ENCODE results near the gene DDX42. TPM values are rescaled to one million over a fixed set of nuclear protein-coding genes. Genes with fewer than 3 reads are reported as not detected.

DDX42 gene
- total and polyA plus RNA-seq, 4 donors: 90.1 to 114 (median 107) TPM

- Histone ChIP-seq H3K4me3 (ENCODE audit: low read depth, low read length) (peak within 1 kb of the TSS; percentile 93), H3K9me3 (ENCODE audit: control insufficient read depth, insufficient read depth, low read length) (no peaks in the 10 kb centered on the region), H3K36me3 (ENCODE audit: control insufficient read depth, insufficient read depth, low read length) (peaks cover 14% of the 10 kb centered on the region), H3K27ac (ENCODE audit: low read depth, low read length) (peak within 1 kb of the TSS; percentile 93), H3K4me1 (ENCODE audit: control insufficient read depth, insufficient read depth, low read length) (peaks cover 14% of the 10 kb centered on the region), H3K27me3 (ENCODE audit: control insufficient read depth, insufficient read depth, low read length) (no peaks in the 10 kb centered on the region)
- under 1% methylated on average over 59 of the region's 74 CpGs for WGBS (ENCODE audit: insufficient coverage)
- DNase-seq (ENCODE audit: low read depth in 4 of 6, low spot score in 6 of 6): peak; percentile 100
Measured at GRCh38 chr17:63773272-63774140, 464 bp upstream of the DDX42 start, which contains the start of gene CCDC47. CCDC47 (minus strand) TSS chr17:63773597; CDS start chr17:63766175, 7,422 bp downstream.

GRCh38 chr17:63774969-63775265 is 947 bp downstream of the DDX42 start:
- DNase-seq (ENCODE audit: low read depth in 4 of 6, low spot score in 6 of 6): peak in 1 of 6 donors; percentile 2
- Histone ChIP-seq H3K4me3 (ENCODE audit: low read depth, low read length) (peak overlapping the region; percentile 93), H3K36me3 (ENCODE audit: control insufficient read depth, insufficient read depth, low read length) (peaks cover 17% of the 10 kb centered on the region), H3K27ac (ENCODE audit: low read depth, low read length) (peak overlapping the region; percentile 93), H3K4me1 (ENCODE audit: control insufficient read depth, insufficient read depth, low read length) (peaks cover 13% of the 10 kb centered on the region), H3K9me3 (ENCODE audit: control insufficient read depth, insufficient read depth, low read length) (no peaks in the 10 kb centered on the region), H3K27me3 (ENCODE audit: control insufficient read depth, insufficient read depth, low read length) (no peaks in the 10 kb centered on the region)
- 33% methylated on average over 1 of the region's 4 CpGs for WGBS (ENCODE audit: insufficient coverage)

GRCh38 chr17:63775420-63775819 is 1.4 kb downstream of the DDX42 start:
- Histone ChIP-seq H3K27me3 (ENCODE audit: control insufficient read depth, insufficient read depth, low read length) (no peaks in the 10 kb centered on the region), H3K9me3 (ENCODE audit: control insufficient read depth, insufficient read depth, low read length) (no peaks in the 10 kb centered on the region), H3K4me1 (ENCODE audit: control insufficient read depth, insufficient read depth, low read length) (peaks cover 13% of the 10 kb centered on the region), H3K27ac (ENCODE audit: low read depth, low read length) (no peak overlapping the region), H3K36me3 (ENCODE audit: control insufficient read depth, insufficient read depth, low read length) (peaks cover 18% of the 10 kb centered on the region), H3K4me3 (ENCODE audit: low read depth, low read length) (peak overlapping the region; percentile 93)
- no peak for DNase-seq (ENCODE audit: low read depth in 4 of 6, low spot score in 6 of 6)
- 11% methylated on average over 6 of the region's 8 CpGs for WGBS (ENCODE audit: insufficient coverage)

DNA sequence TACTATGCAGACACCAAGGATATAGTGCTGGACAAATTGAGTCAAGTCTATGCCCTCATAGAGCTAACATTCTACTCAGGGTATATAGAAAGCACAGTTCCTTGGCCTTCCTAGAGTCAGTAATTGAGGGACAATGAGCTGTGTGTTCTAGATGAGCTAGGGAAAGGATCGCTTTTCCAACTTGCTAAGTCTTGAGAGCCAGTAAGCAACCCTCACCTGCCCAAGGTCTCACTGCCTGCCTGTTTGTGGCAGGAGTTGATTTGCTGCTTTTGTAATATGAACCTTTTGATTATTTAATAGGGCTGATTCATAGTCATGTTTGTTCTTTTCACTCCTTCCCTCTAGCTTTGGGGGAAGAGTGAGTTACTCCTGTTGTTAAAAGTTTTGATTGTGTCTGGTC is 6.5 kb downstream of the DDX42 start:
- 80% methylated on average over 1 of the region's 1 CpG for WGBS (ENCODE audit: insufficient coverage)
- no peaks in the 10 kb centered on the region for H3K4me1 ChIP-seq (ENCODE audit: control insufficient read depth, insufficient read depth, low read length)
- no peak for DNase-seq (ENCODE audit: low read depth in 4 of 6, low spot score in 6 of 6)
- H3K4me3 ChIP-seq (ENCODE audit: low read depth, low read length): no peak overlapping the region
- H3K9me3 ChIP-seq (ENCODE audit: control insufficient read depth, insufficient read depth, low read length): no peaks in the 10 kb centered on the region
- H3K27me3 ChIP-seq (ENCODE audit: control insufficient read depth, insufficient read depth, low read length): no peaks in the 10 kb centered on the region
- H3K36me3 ChIP-seq (ENCODE audit: control insufficient read depth, insufficient read depth, low read length): peaks cover 29% of the 10 kb centered on the region
- H3K27ac ChIP-seq (ENCODE audit: low read depth, low read length): no peak overlapping the region

GRCh38 chr17:63780928-63781327 is 7.0 kb downstream of the DDX42 start:
- Histone ChIP-seq H3K9me3 (ENCODE audit: control insufficient read depth, insufficient read depth, low read length) (no peaks in the 10 kb centered on the region), H3K27ac (ENCODE audit: low read depth, low read length) (no peak overlapping the region), H3K27me3 (ENCODE audit: control insufficient read depth, insufficient read depth, low read length) (no peaks in the 10 kb centered on the region), H3K36me3 (ENCODE audit: control insufficient read depth, insufficient read depth, low read length) (peaks cover 29% of the 10 kb centered on the region), H3K4me3 (ENCODE audit: low read depth, low read length) (no peak overlapping the region), H3K4me1 (ENCODE audit: control insufficient read depth, insufficient read depth, low read length) (no peaks in the 10 kb centered on the region)
- no peak for DNase-seq (ENCODE audit: low read depth in 4 of 6, low spot score in 6 of 6)
- 100% methylated on average over 1 of the region's 4 CpGs for WGBS (ENCODE audit: insufficient coverage)

- no peak overlapping the region for H3K4me3 ChIP-seq (ENCODE audit: low read depth, low read length)
- no peak overlapping the region for H3K27ac ChIP-seq (ENCODE audit: low read depth, low read length)
- H3K9me3 ChIP-seq (ENCODE audit: control insufficient read depth, insufficient read depth, low read length): no peaks in the 10 kb centered on the region
- DNase-seq (ENCODE audit: low read depth in 4 of 6, low spot score in 6 of 6): no peak
- no peaks in the 10 kb centered on the region for H3K4me1 ChIP-seq (ENCODE audit: control insufficient read depth, insufficient read depth, low read length)
- no CpG with 5 or more reads among the region's 6 CpGs for whole genome bisulfite sequencing (ENCODE audit: insufficient coverage)
- peaks cover 39% of the 10 kb centered on the region for H3K36me3 ChIP-seq (ENCODE audit: control insufficient read depth, insufficient read depth, low read length)
- H3K27me3 ChIP-seq (ENCODE audit: control insufficient read depth, insufficient read depth, low read length): no peaks in the 10 kb centered on the region
Measured at GRCh38 chr17:63783522-63783921, 9.6 kb downstream of the DDX42 start.

- no peaks in the 10 kb centered on the region for H3K9me3 ChIP-seq (ENCODE audit: control insufficient read depth, insufficient read depth, low read length)
- H3K27me3 ChIP-seq (ENCODE audit: control insufficient read depth, insufficient read depth, low read length): no peaks in the 10 kb centered on the region
- H3K4me1 ChIP-seq (ENCODE audit: control insufficient read depth, insufficient read depth, low read length): no peaks in the 10 kb centered on the region
- no peak overlapping the region for H3K4me3 ChIP-seq (ENCODE audit: low read depth, low read length)
- DNase-seq (ENCODE audit: low read depth in 4 of 6, low spot score in 6 of 6): no peak
- H3K27ac ChIP-seq (ENCODE audit: low read depth, low read length): no peak overlapping the region
- peaks cover 42% of the 10 kb centered on the region for H3K36me3 ChIP-seq (ENCODE audit: control insufficient read depth, insufficient read depth, low read length)
- no CpG with 5 or more reads among the region's 1 CpG for WGBS (ENCODE audit: insufficient coverage)
Measured at GRCh38 chr17:63785556-63785955, 11.6 kb downstream of the DDX42 start.

DNA sequence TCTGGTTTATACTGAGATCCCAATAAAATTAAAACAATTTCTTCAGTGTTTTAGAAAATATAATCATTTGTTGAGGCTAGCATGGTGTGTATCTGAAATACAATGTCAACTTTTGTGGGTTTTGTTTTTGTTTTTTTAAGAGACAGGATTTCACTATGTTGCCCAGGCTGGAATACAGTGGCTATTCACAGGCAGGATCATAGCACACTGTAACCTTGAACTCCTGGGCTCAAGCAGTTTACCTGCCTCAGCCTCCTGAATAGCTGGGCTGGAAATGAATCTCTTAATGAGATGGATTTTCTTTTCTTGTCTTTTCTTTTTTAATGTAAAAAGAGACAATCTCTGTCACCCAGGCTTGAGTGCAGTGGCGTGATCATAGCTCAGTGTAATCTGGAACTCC is 12.1 kb downstream of the DDX42 start:
- DNase-seq (ENCODE audit: low read depth in 4 of 6, low spot score in 6 of 6): no peak
- Histone ChIP-seq H3K4me1 (ENCODE audit: control insufficient read depth, insufficient read depth, low read length) (no peaks in the 10 kb centered on the region), H3K9me3 (ENCODE audit: control insufficient read depth, insufficient read depth, low read length) (no peaks in the 10 kb centered on the region), H3K36me3 (ENCODE audit: control insufficient read depth, insufficient read depth, low read length) (peaks cover 45% of the 10 kb centered on the region), H3K4me3 (ENCODE audit: low read depth, low read length) (no peak overlapping the region), H3K27ac (ENCODE audit: low read depth, low read length) (no peak overlapping the region), H3K27me3 (ENCODE audit: control insufficient read depth, insufficient read depth, low read length) (no peaks in the 10 kb centered on the region)
- WGBS (ENCODE audit: insufficient coverage): no CpG with 5 or more reads among the region's 1 CpG

DNA sequence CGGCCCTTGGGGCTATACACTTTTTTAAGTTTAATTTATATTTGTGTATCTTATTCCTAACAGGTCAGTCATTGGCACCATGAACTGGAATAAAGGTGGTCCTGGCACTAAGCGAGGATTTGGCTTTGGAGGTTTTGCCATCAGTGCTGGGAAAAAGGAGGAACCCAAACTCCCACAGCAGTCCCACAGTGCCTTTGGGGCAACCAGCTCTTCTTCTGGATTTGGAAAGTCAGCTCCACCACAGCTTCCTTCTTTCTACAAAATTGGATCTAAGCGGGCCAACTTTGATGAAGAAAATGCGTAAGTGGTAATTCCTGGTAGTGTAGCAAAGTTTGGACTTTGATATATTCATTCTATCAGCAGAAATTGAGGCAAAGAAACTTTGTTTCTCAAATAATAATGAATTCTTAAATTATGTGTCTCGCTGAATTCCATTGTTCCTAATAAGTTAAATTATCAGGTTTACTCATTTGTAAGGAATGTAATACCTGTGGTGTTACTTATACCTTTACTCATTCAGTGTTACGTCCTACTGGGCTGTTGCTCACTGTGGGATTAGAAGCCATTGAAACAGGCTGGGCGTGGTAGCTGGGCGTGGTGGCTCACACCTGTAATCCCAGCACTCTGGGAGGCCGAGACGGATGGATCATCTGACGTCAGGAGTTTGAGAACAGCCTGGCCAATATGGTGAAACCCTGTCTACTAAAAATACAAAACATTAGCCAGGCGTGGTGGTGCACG is 13.2 kb downstream of the DDX42 start:
- Histone ChIP-seq H3K27me3 (ENCODE audit: control insufficient read depth, insufficient read depth, low read length) (no peaks in the 10 kb centered on the region), H3K4me3 (ENCODE audit: low read depth, low read length) (no peak overlapping the region), H3K9me3 (ENCODE audit: control insufficient read depth, insufficient read depth, low read length) (no peaks in the 10 kb centered on the region), H3K36me3 (ENCODE audit: control insufficient read depth, insufficient read depth, low read length) (peaks cover 47% of the 10 kb centered on the region), H3K4me1 (ENCODE audit: control insufficient read depth, insufficient read depth, low read length) (no peaks in the 10 kb centered on the region), H3K27ac (ENCODE audit: low read depth, low read length) (no peak overlapping the region)
- 100% methylated on average over 7 of the region's 13 CpGs for WGBS (ENCODE audit: insufficient coverage)
- DNase-seq (ENCODE audit: low read depth in 4 of 6, low spot score in 6 of 6): no peak
